Kidney (tissue), 14 donors: ENCODE measurements around the gene USH2A. TPM values are rescaled to one million over a fixed set of nuclear protein-coding genes. Genes with fewer than 3 reads are reported as not detected.

Experiments
- DNase-seq, 5 donors: peaks; one replicate each; pipeline ENCODE4 v3.0.0-alpha.2; 2013 to 2020
- FAIRE-seq: peaks from 2 replicates; lab custom pipeline; 2012; peaks lifted over from hg19 to GRCh38; lab: Jason Lieb, UNC
- H3K27ac ChIP-seq, 2 donors: one replicate each; pipeline ENCODE4 v1.7.0; 2013; ENCODE audit warnings: low read depth in 2 of 2, low read length in 2 of 2, inconsistent platforms in 1 of 2
- H3K27me3 ChIP-seq: one replicate; pipeline ENCODE4 v1.7.1; 2013; ENCODE audit warnings: low read length, inconsistent platforms; ENCODE audit not compliant: control insufficient read depth, insufficient read depth
- H3K36me3 ChIP-seq, 3 donors: one replicate each; pipeline versions ENCODE4 v1.7.0 to v1.7.1; 2013; ENCODE audit warnings: low read length in 3 of 3, control low read depth in 1 of 3, inconsistent platforms in 1 of 3; ENCODE audit not compliant: insufficient read depth in 3 of 3, control insufficient read depth in 2 of 3
- H3K4me1 ChIP-seq, 3 donors: one replicate each; pipeline versions ENCODE4 v1.7.0 to v1.7.1; 2013; ENCODE audit warnings: low read length in 3 of 3, inconsistent platforms in 1 of 3, low read depth in 1 of 3; ENCODE audit not compliant: control insufficient read depth in 2 of 3, insufficient read depth in 2 of 3
- H3K4me3 ChIP-seq, 3 donors: one replicate each; pipeline versions ENCODE4 v1.7.0 to v1.8.1; 2013; ENCODE audit warnings: low read length in 3 of 3, control low read depth in 1 of 3, inconsistent platforms in 1 of 3
- H3K9ac ChIP-seq, 3 donors: one replicate each; pipeline versions ENCODE4 v1.7.0 to v1.7.1; 2013; ENCODE audit warnings: low read length in 3 of 3, control low read depth in 1 of 3, inconsistent platforms in 1 of 3
- H3K9me3 ChIP-seq, 3 donors: one replicate each; pipeline versions ENCODE4 v1.7.0 to v1.7.1; 2013; ENCODE audit warnings: low read length in 3 of 3, control low read depth in 1 of 3, inconsistent platforms in 1 of 3; ENCODE audit not compliant: control insufficient read depth in 2 of 3, insufficient read depth in 1 of 3
- CTCF ChIP-seq: IDR thresholded peaks from 3 replicates; pipeline ENCODE4 v1.5.1; 2012; ENCODE audit warnings: mild to moderate bottlenecking, moderate library complexity, borderline replicate concordance; ENCODE audit not compliant: insufficient read depth; ENCODE audit errors: extremely low read depth
- intact Hi-C: fragments of 100-400 bp; cut with DNase I; formaldehyde crosslinking; loops from one replicate; pipeline ENCODE4 v1.11.1; 2022
- polyA plus RNA-seq: library from polyadenylated mRNA; stranded (reverse); fragments of 350-450 nt; fragmentation: Illumina TruSeq; extraction: RNeasy Lipid Tissue Mini Kit (QIAGEN cat#74804); gene quantifications from one replicate; pipeline ENCODE4 v1.2.3, GENCODE V29; 2014; ENCODE audit warnings: low read depth, low replicate concordance; ENCODE audit not compliant: insufficient read depth
- total RNA-seq: library from RNA; stranded (reverse); fragmentation: NEBNext Ultra II Directional; extraction: Animal tissue kit (Norgen Biotek cat#: 25700); gene quantifications from one replicate; pipeline ENCODE4 v1.2.1, GENCODE V29; 2021
- donor health status: control.
- donor health status: control.
- donor health status: control.
- donor health status: control.
- donor health status: control.
- donor health status: DM: yes; HTN: yes; CAD: no.
- donor health status: Normal renal cell carcinoma (clear cell type).

Gene USH2A
- total and polyA plus RNA-seq, 2 donors from 2014 or later: 0.06 TPM; not detected in 1

DNA sequence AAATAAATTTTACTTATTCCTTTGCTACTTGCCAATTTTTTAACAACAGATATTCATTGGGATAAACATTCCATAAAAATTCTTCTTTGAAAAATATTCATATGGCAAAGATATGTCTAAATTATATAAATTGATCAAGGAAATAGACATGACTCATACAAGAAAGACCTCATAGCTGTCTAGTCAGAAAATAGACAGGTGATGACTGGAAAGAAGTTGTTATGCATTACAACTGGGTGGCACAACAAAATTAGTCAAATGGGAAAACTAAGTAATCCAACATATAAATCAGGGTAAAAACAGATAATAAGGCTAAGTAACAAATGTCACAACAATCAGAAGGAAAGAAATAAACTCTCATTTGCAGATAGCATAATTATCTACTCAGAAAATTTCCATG is 92.0 kb downstream of the USH2A start:
- peaks cover 0 to 2% (median 0%) of the 10 kb centered on the region in 3 donors for H3K9me3 ChIP-seq
- DNase-seq: no peak
- H3K36me3 ChIP-seq: no peaks in the 10 kb centered on the region
- H3K9ac ChIP-seq: no peak overlapping the region
- no peak overlapping the region for H3K27ac ChIP-seq
- no peak for FAIRE-seq
- H3K4me3 ChIP-seq: no peak overlapping the region
- H3K27me3 ChIP-seq: no peaks in the 10 kb centered on the region
- intact Hi-C loops: no loop called here
- no peak for TF ChIP-seq CTCF
- no peaks in the 10 kb centered on the region for H3K4me1 ChIP-seq

DNA sequence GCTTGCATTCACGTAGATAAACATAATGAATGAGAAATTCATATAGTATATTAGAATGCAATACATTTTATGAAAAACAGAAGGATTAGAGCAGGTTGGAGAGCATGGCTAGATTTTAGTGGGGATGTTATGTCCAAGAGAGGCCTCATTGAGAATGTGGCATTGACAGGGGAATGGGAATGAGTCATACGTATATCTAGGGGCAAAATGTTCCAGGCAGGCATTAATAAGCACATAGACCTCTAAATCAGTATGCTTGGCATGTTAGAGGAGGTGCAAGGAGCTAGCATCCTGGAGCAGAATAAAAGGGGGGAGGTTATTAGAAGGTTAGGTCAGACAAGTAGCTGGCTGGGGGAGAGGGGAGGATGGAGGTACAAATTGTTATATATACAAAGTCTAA is 93.0 kb downstream of the USH2A start:
- Histone ChIP-seq H3K27me3 (no peaks in the 10 kb centered on the region), H3K36me3 (no peaks in the 10 kb centered on the region), H3K9me3 (peaks cover 0 to 2% (median 0%) of the 10 kb centered on the region in 3 donors), H3K9ac (no peak overlapping the region), H3K27ac (no peak overlapping the region), H3K4me1 (no peaks in the 10 kb centered on the region), H3K4me3 (no peak overlapping the region)
- TF ChIP-seq CTCF: no peak
- FAIRE-seq (no peak), DNase-seq (no peak)
- intact Hi-C loops: no loop called here

GRCh38 chr1:216325946-216326345 is 97.3 kb downstream of the USH2A start:
- no peak overlapping the region for H3K4me3 ChIP-seq
- no peaks in the 10 kb centered on the region for H3K9me3 ChIP-seq
- no peak for DNase-seq
- intact Hi-C loops: no loop called here
- FAIRE-seq: no peak
- H3K9ac ChIP-seq: no peak overlapping the region
- H3K27me3 ChIP-seq: no peaks in the 10 kb centered on the region
- no peaks in the 10 kb centered on the region for H3K4me1 ChIP-seq
- TF ChIP-seq CTCF: no peak
- H3K27ac ChIP-seq: no peak overlapping the region
- H3K36me3 ChIP-seq: no peaks in the 10 kb centered on the region

- intact Hi-C loops: no loop called here
- no peak for FAIRE-seq
- no peak for TF ChIP-seq CTCF
- no peaks in the 10 kb centered on the region for H3K9me3 ChIP-seq
- H3K36me3 ChIP-seq: no peaks in the 10 kb centered on the region
- H3K27me3 ChIP-seq: no peaks in the 10 kb centered on the region
- no peak overlapping the region for H3K4me3 ChIP-seq
- no peak for DNase-seq
- no peaks in the 10 kb centered on the region for H3K4me1 ChIP-seq
- H3K27ac ChIP-seq: no peak overlapping the region
- no peak overlapping the region for H3K9ac ChIP-seq
These were observed 97.9 kb downstream of the USH2A start for GRCh38 chr1:216325336-216325735.
